Uterus (tissue), 4 donors: ENCODE data around the gene RFPL3. TPM values are rescaled to one million over a fixed set of nuclear protein-coding genes. Genes with fewer than 3 reads are reported as not detected.

Source experiments
- DNase-seq, 2 donors: peaks; one replicate each; pipeline ENCODE4 v3.0.0-alpha.2; 2019 to 2020
- H3K27ac ChIP-seq, 2 donors: fragments of 200-600 bp; sonication (generic); 1 replicate in 1 of 2; 2 replicates in 1 of 2; pipeline ENCODE4 v1.5.1; 2016 to 2018
- H3K27me3 ChIP-seq, 2 donors: fragments of 200-600 bp; sonication (generic); one replicate each; pipeline ENCODE4 v1.5.1; 2018 to 2019; ENCODE audit warnings: control low read depth in 1 of 2
- H3K36me3 ChIP-seq, 2 donors: fragments of 200-600 bp; sonication (generic); one replicate each; pipeline ENCODE4 v1.5.1; 2019; ENCODE audit warnings: control low read depth in 1 of 2
- H3K4me1 ChIP-seq, 2 donors: fragments of 200-600 bp; sonication (generic); one replicate each; pipeline ENCODE4 v1.5.1; 2018 to 2019; ENCODE audit warnings: control low read depth in 1 of 2
- H3K4me3 ChIP-seq, 2 donors: fragments of 200-600 bp; sonication (generic); 1 replicate in 1 of 2; 2 replicates in 1 of 2; pipeline ENCODE4 v1.5.1; 2018 to 2019; ENCODE audit warnings: mild to moderate bottlenecking in 1 of 2
- H3K9me3 ChIP-seq, 2 donors: fragments of 200-600 bp; sonication (generic); one replicate each; pipeline ENCODE4 v1.5.1; 2019; ENCODE audit warnings: control low read depth in 1 of 2
- CTCF ChIP-seq, 4 experiments: fragments of 200-600 bp in 2 of 4; fragments of 450-650 bp in 2 of 4; sonication (generic) in 2 of 4; IDR thresholded peaks; one replicate each; pipeline ENCODE4 v1.5.1; 2016 to 2019; ENCODE audit warnings: antibody characterized with exemption in 4 of 4, mild to moderate bottlenecking in 2 of 4, moderate library complexity in 1 of 4
- POLR2A ChIP-seq, 2 donors: fragments of 450-650 bp; IDR thresholded peaks; one replicate each; pipeline ENCODE4 v1.6.1; 2016; ENCODE audit warnings: antibody characterized with exemption in 2 of 2, mild to moderate bottlenecking in 1 of 2, moderate library complexity in 1 of 2
- intact Hi-C: fragments of 100-400 bp; cut with DNase I; formaldehyde crosslinking; loops from one replicate; pipeline ENCODE4 v1.15.1; 2023; ENCODE audit warnings: low total_unique reads
- small RNA-seq: library from RNA; depleted of rRNA; stranded (forward); fragments of <200 nt; gene quantifications from one replicate; pipeline ENCODE3, GENCODE V24; 2016
- total RNA-seq, 4 donors: library from RNA; depleted of rRNA in 3 of 4; stranded (reverse); fragments of >200 nt in 3 of 4; gene quantifications; one replicate each; pipeline versions ENCODE4 v1.1.0 to v1.2.4, GENCODE V29; 2014 to 2023
- donor health status: DM: yes; HTN: yes; CAD: no.

RFPL3 gene
- total RNA-seq, 4 donors from 2014 or later: not detected

DNA sequence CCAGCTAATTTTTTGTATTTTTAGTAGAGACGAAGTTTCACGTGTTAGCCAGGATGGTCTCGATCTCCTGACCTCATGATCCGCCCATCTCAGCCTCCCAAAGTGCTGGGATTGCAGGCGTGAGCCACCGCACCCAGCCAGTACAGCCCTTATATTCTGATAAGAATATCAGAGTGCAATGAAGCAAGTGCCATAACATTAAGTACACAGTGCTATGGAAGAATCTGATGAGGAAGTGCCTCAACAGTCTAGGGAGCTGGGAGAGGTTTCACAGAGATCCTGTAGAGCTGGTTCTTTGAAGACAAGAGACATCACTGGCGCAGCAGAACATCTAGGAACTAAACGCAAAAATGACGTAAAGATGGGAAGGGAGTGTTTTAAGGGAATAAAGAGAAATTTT is 52.3 kb downstream of the RFPL3 start:
- Histone ChIP-seq H3K9me3 (no peaks in the 10 kb centered on the region), H3K27me3 (no peaks in the 10 kb centered on the region), H3K27ac (no peak overlapping the region), H3K4me3 (no peak overlapping the region), H3K36me3 (no peaks in the 10 kb centered on the region), H3K4me1 (no peaks in the 10 kb centered on the region)
- no peak for TF ChIP-seq CTCF (IDR thresholded peaks at IDR 0.05)
- no peak for TF ChIP-seq POLR2A (IDR thresholded peaks at IDR 0.05)
- intact Hi-C loops: no loop called here
- DNase-seq: no peak

- no peak overlapping the region for H3K27ac ChIP-seq
- no peak for DNase-seq
- no peaks in the 10 kb centered on the region for H3K27me3 ChIP-seq
- peak overlapping the region in 1 of 2 donors; percentile 59 for H3K4me3 ChIP-seq
- intact Hi-C loops: no loop called here
- no peaks in the 10 kb centered on the region for H3K9me3 ChIP-seq
- H3K4me1 ChIP-seq: no peaks in the 10 kb centered on the region
- no peaks in the 10 kb centered on the region for H3K36me3 ChIP-seq
- no peak for TF ChIP-seq POLR2A (IDR thresholded peaks at IDR 0.05)
- no peak for TF ChIP-seq CTCF (IDR thresholded peaks at IDR 0.05)
Measured at GRCh38 chr22:32410459-32410858, 52.8 kb downstream of the RFPL3 start.

Small RNA genes within 50 kb of the gene (small RNA-seq; reads per million reads assigned to genes)
- gene AL021937.2 (not detected), gene IGLVIVOR22-2 (not detected), gene RF02171 (not detected), gene RF02172 (not detected)

Other genes starting within 250 kb of the RFPL3 start
- not detected for gene C22orf42, start 198.6 kb upstream of the RFPL3 start, total RNA-seq
- not detected for gene RFPL2, start 152.8 kb upstream of the RFPL3 start, total RNA-seq
- 1 to 10 TPM in 2 of 4 donors, not detected in 2; 4.7 to 4.9 TPM for gene SLC5A4, start 102.5 kb upstream of the RFPL3 start, total RNA-seq
- 100 to 1,000 TPM in 2 of 4 donors, 10 to 100 TPM in 2; 57.2 to 118 (median 91.1) TPM for gene RTCB, start 54.4 kb downstream of the RFPL3 start, total RNA-seq
- gene BPIFC, start 106.6 kb downstream of the RFPL3 start, total RNA-seq: not detected
- 10 to 100 TPM; 78.2 to 90.2 (median 80.0) TPM for gene FBXO7, start 116.9 kb downstream of the RFPL3 start, total RNA-seq